Peyer's patch (tissue), 4 donors: ENCODE results near the gene C20orf204.

Experiments used
- CTCF ChIP-seq, 6 experiments: fragments of 450-650 bp in 4 of 6; fragments of 200-600 bp in 2 of 6; sonication (generic) in 1 of 6; IDR thresholded peaks; one replicate each; pipeline ENCODE4 v1.5.1; 2017 to 2019; ENCODE audit warnings: antibody characterized with exemption in 6 of 6, mild to moderate bottlenecking in 3 of 6, moderate library complexity in 1 of 6
- POLR2A ChIP-seq, 2 donors: fragments of 450-650 bp; IDR thresholded peaks; one replicate each; pipeline ENCODE4 v1.5.1; 2017; ENCODE audit warnings: antibody characterized with exemption in 2 of 2, mild to moderate bottlenecking in 2 of 2, moderate library complexity in 2 of 2

- TF ChIP-seq CTCF (IDR thresholded peaks at IDR 0.05) (no peak), POLR2A (IDR thresholded peaks at IDR 0.05) (no peak)
Observed at GRCh38 chr20:64058536-64058935, 22.6 kb downstream of the C20orf204 start.
